ENCODE measurements around the gene JARID2.
A peak's percentile ranks its signal among the peaks of the same experiment; 100 is the strongest.

Gene JARID2

GRCh38 chr6:15339081-15339480 lies 93.2 kb downstream of the JARID2 start:
- DNase-seq, result no peak

DNA sequence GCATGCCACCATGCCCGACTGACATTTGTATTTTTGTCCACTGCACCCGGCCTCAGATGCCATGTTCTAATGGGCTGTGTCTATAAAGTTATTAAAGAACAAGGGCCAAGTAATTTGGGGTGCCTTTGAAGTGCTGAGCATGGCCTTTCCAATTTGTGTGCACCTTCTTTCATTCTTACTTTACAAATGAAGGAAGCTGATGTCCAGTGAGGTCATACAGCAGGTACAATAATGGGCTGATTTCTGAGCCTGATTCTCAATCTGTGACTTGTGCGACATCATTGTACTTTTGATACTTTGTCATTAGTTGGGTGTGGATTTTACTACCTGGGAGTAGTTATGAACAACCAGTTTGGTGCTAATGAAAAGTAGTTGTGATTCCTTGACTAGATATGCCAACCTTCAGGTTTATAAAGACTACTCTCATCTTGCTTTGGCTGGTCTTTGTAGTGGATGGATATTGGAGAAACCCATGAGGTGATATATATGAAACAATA lies 94.3 kb downstream of the JARID2 start:
- no peak for DNase-seq

DNA sequence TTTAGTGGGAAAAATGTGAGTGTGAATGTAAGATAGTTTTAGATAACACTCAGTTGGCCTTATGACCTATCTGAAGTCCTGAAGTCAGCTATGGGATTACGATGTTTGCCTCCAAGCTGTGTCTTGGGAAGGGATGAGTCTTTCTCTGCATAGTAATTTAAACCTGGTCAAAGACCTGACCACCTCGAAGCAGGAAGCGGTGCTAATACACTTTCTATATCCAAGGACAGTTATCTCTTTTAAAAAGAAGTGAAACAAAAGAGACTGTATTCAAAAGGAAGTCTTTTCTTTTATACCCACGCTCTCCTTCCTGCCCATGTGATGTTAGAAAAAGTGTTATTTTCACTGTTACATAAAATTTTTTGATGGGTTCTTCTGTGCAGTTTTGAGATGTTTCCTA lies 94.9 kb downstream of the JARID2 start:
- DNase-seq, result no peak

- no peak for DNase-seq
Measured at GRCh38 chr6:15341311-15342001, 95.6 kb downstream of the JARID2 start.

- DNase-seq, result no peak
Measured at GRCh38 chr6:15342114-15342513, 96.2 kb downstream of the JARID2 start.

DNA sequence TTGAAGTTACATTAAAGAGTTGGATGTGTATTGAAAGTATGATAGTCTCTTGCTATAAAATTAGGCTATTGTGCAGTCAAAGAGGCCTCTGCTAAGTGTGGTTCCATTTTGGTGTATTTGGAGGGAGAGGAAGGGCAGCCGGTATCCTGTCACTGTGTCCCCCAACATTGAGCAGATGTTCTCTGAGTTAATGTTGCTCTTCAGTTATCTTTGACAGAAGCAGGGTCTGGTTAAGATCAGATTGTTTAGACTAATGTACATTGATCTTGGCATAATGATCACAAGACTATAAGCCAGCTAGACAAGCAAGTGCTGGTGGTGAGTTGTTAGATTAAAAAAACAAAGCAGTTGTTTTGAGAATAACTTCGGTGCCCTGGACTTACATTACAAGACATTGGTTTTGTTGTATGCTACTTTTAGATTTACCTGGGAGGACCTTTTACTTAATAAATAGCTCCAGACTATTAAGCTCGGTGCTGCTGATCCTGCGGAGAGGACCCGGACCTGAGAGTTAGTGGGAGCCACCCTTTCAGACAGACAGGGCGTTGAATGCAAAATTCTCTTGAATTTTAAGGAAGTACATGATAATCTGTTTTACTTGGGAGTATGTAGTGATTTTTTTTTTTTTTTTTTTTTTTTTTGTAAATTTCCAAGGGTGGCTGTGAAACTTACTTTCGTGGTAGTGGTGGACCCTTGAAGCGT lies 97.8 kb downstream of the JARID2 start:
- DNase-seq, result no peak

GRCh38 chr6:15344192-15344519 lies 98.3 kb downstream of the JARID2 start:
- no peak for DNase-seq

GRCh38 chr6:15344831-15345230 lies 99.0 kb downstream of the JARID2 start:
- no peak for DNase-seq

DNA sequence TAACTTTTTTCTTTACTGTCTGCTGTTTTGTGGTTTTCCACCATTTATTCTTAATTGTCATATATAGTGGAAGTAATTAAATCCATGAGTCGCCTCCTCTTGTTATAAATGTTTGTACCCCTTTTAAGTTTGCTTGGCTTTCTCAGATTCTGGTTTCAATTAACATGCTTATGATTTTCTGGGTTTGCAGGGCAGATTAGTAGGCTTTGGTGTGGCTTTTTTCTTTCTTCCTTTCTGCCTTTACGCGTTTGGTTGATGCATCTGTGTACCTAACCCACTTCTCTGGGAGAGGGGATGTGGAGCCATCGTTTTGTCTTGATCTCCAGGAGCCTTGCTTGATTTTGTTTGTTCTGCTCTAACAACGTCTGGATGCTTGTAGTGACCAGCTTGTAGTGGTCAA lies 100.4 kb downstream of the JARID2 start:
- DNase-seq, result no peak

DNA sequence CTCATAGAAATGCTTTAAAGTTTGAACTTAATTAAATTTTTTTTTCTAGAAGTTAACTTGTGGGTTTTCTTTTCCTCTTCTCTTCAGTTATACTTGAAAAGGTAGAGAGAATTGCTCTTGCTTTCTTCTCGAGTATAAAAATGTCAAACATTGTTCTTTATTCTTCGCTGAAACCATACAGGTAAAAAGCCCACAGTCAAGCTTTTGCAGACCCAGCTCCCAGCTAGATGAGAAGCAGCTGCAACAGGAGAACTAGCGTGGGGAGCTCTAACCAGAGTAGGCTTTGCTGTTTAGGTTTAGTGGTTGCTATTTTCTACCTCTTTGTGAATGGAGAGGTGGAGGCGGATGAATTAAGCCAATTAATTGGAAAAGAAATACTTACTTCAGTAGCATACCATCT lies 102.7 kb downstream of the JARID2 start:
- no peak for DNase-seq

DNA sequence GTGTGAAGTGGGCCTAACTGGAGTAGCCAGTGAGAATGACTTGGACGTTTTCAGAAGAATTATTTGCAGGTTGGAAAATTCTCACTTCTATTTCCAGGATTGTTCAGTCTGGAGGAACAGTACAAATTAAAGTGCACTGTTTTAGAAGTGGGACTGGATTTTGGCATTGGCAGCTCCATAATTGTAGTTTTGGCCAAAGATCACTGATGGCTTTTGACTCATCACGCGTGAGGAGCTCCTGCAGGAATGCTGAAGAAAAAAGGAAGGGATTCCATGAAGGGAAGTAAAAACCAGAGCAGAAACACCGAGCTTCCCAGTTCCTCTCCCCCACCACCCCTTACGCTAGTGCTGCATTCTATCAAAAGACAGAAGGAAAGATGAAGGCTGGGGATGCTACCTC lies 103.5 kb downstream of the JARID2 start:
- no peak for DNase-seq

GRCh38 chr6:15350386-15351083 lies 104.7 kb downstream of the JARID2 start:
- DNase-seq, result no peak

GRCh38 chr6:15351631-15352030 lies 105.8 kb downstream of the JARID2 start:
- DNase-seq, result peak; percentile 26

DNA sequence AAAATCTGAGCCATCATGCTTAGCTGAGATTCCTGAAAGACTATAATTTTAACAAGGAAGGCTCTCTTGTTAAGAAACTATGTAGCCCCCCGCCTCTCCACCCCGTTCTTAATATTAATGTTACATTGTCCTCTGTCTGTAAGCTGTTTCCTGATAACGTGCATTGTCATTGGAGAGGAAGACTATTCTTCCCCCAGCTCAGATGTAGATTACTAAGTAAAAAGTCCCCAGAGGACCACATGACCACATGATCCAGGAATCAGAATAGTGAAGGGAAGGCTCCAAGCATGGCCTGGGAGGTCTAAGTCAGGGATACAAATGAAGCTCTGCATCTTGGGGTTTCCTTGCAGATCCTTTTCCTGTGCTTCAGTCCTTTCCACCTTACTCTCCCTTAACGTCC lies 106.4 kb downstream of the JARID2 start:
- DNase-seq, result no peak

GRCh38 chr6:15352845-15353244 lies 107.0 kb downstream of the JARID2 start:
- DNase-seq, result peak; percentile 49

DNA sequence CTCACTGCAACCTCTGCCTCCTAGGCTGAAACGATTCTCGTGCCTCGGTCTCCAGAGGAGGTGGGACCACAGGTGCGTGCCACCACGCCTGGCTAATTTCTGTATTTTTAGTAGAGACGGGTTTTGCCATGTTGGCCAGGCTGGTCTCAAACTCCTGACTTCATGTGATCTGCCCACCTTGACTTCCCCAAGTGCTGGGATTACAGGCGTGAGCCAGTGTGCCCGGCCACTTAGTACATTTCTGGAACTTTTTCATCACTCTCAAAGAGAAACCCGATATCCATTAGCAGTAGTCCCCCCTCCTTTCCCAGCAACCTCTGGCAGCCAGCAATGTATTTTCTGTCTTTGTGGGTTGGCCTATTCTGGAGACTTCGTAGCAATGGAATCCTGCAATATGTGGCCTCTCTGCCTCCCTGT lies 109.8 kb downstream of the JARID2 start:
- no peak for DNase-seq

DNA sequence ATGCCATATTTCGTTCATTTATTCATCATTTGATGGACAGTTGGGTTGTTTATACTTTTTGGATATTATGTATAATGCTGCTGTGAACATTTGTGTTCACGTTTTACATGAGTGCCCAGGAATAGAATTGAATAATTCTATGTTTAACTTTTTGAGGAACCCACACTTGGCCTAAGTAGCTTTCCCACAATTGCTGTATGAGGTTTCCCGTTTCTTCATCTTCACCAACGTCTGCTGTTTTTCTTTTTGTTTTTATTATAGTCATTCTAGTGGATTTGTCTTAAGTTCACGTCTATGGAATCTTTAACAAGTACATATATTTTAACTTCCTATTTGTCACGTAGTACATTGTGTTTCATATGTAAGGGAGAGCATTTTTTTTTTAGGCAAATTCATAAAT lies 110.3 kb downstream of the JARID2 start:
- DNase-seq, result no peak

- DNase-seq, result no peak
Measured at GRCh38 chr6:15356937-15357336, 111.1 kb downstream of the JARID2 start.

DNA sequence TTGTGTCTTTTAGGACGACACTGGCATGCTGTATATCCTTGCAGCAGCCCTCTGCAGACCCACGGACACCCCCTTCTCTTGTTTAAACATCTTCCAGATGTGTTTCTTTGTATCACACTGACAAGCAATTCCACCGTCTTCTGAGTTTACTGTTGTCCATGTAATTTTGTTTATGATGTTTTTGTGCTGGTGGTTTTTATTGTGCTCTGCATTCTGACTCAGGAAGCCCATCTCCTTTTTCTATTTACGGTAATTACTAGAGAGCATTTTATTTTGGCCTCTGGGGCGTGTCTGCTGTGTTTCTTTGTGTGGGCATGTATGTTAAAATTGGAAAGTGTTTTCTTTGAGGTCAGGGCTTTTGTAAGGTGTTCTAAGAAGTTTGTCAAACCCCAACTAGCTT lies 111.9 kb downstream of the JARID2 start:
- DNase-seq, result no peak

- peak; percentile 43 for DNase-seq
Measured at GRCh38 chr6:15358579-15359327, 112.9 kb downstream of the JARID2 start.

DNA sequence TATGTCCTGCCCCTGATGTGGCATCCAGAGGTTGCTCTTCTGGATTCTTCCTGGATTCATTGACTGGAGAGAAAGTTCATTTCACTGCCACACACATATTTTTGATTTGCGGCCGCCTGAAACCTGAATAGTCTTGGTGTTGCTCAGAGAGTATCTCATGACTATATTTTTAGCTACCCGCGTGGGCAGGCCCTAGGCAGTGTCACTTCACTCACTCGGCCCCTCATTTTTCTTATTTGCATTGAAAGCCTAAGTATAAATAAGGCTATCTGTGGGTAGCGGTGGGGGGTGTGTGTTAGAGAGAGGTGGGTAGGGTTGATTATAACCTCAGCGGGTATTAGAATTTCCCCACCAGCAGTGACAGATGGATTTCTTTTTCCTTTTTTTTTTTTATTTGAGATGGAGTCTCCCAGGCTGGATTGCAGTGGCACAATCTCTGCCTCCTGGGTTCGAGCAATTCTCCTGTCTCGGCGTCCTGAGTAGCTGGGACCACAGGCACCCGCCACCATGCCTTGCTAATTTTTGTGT lies 113.5 kb downstream of the JARID2 start:
- DNase-seq, result no peak

DNA sequence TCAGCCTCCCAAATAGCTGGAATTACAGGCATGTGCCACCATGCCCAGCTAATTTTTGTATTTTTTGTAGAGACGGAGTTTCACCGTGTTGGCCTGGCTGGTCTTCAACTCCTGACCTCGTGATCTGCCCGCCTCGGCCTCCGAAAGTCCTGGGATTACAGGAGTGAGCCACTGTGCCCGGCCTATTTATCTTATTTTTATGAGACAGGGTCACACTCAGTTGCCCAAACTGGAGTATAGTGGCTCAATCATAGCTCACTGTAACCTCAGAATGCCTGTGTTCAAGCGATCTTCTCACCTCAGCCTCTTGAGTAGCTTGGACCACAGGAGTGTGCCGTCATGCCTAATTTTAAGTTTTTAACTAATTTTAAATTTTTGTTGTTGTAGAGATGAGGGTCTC lies 114.4 kb downstream of the JARID2 start:
- DNase-seq, result no peak

DNA sequence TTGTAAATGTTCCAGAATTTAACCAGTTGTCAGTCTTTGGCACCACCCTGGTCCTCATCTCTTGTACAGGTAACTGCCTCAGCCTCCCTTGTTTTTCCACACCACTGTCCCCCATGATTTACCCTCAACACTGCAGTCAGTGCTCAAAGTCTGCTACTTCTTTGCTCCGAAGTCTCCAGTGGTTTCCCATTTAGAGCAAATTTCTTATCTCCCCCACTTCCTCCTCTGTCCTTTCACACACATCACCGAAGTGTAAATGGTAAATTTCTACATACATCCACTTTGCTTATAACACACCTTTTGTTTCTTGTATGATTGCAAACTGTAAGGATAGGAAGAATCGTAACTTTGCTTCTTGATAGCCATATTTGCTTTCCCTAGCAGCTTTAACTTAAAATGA lies 115.3 kb downstream of the JARID2 start:
- DNase-seq, result no peak

Data from NCI-H510A treated with DMSO at 0.1 percent for 48 hours (cell line).